Tibial nerve (tissue), 4 donors: ENCODE measurements around the gene MPST.

Experiments
- EP300 ChIP-seq, 2 donors: sonication (generic); formaldehyde crosslinking; IDR thresholded peaks; one replicate each; pipeline ENCODE4 v1.6.1; 2017; ENCODE audit warnings: antibody characterized with exemption in 2 of 2, mild to moderate bottlenecking in 1 of 2
- POLR2A ChIP-seq, 2 donors: fragments of 450-650 bp; IDR thresholded peaks; one replicate each; pipeline ENCODE4 v1.6.1; 2017; ENCODE audit warnings: antibody characterized with exemption in 2 of 2, mild to moderate bottlenecking in 2 of 2, moderate library complexity in 2 of 2
- TF ChIP-seq, protein P1 (sequence below), 5 experiments: fragments of 200-600 bp in 3 of 5; fragments of 450-650 bp in 2 of 5; sonication (generic) in 3 of 5; IDR thresholded peaks; one replicate each; pipeline ENCODE4 v1.5.1; 2016 to 2019; ENCODE audit warnings: antibody characterized with exemption in 5 of 5, mild to moderate bottlenecking in 3 of 5, moderate library complexity in 2 of 5

DNA sequence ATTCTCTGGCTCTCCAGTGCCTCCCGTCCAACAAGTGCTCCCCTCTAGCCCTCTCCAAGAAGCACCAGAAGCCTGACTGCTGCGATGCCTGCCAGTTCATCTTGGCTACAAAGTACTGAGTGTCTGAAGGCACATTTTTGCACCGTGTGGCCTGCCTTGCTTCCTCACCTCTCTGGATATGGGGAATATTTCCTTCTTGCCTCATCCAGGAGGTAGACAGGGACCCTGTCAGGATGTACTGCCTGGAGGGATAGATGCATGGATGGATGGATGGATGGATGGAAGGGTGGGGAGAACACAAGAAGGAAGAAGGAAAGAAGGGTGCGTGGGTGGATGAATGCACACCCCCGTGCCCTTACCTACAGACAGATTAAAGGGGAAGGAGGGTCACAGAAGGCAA is 59.6 kb downstream of the MPST start:
- TF ChIP-seq, protein P1, sequence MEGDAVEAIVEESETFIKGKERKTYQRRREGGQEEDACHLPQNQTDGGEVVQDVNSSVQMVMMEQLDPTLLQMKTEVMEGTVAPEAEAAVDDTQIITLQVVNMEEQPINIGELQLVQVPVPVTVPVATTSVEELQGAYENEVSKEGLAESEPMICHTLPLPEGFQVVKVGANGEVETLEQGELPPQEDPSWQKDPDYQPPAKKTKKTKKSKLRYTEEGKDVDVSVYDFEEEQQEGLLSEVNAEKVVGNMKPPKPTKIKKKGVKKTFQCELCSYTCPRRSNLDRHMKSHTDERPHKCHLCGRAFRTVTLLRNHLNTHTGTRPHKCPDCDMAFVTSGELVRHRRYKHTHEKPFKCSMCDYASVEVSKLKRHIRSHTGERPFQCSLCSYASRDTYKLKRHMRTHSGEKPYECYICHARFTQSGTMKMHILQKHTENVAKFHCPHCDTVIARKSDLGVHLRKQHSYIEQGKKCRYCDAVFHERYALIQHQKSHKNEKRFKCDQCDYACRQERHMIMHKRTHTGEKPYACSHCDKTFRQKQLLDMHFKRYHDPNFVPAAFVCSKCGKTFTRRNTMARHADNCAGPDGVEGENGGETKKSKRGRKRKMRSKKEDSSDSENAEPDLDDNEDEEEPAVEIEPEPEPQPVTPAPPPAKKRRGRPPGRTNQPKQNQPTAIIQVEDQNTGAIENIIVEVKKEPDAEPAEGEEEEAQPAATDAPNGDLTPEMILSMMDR (IDR thresholded peaks at IDR 0.05), result no peak
- no peak for TF ChIP-seq POLR2A (IDR thresholded peaks at IDR 0.05)
- TF ChIP-seq EP300 (IDR thresholded peaks at IDR 0.05), result no peak
